HCT116 (cell line): ENCODE results near the gene TBC1D16.

Experiments
- CBX3 ChIP-seq: IDR thresholded peaks from 2 replicates; pipeline ENCODE4 v1.6.1; 2012; ENCODE audit warnings: low read depth
- CEBPB ChIP-seq: IDR thresholded peaks from 2 replicates; pipeline ENCODE4 v1.6.1; 2012; ENCODE audit warnings: low read depth
- CTCF ChIP-seq, 3 experiments: fragments of 200-600 bp in 1 of 3; sonication (generic) in 1 of 3; IDR thresholded peaks in 2 of 3; conservative IDR thresholded peaks in 1 of 3; 2 replicates each; pipeline ENCODE4 v1.5.1; 2012 to 2017; ENCODE audit warnings: low read depth in 2 of 3, low read length in 2 of 3, antibody characterized with exemption in 1 of 3, borderline replicate concordance in 1 of 3, control low read depth in 1 of 3, mild to moderate bottlenecking in 1 of 3, mixed read lengths in 1 of 3, mixed run types in 1 of 3, moderate library complexity in 1 of 3; ENCODE audit not compliant: insufficient read depth in 1 of 3
- EGR1 ChIP-seq: IDR thresholded peaks from 2 replicates; pipeline ENCODE4 v1.6.1; 2012; ENCODE audit warnings: low read depth
- EZH2 ChIP-seq: fragments of 200-600 bp; sonication (generic); IDR thresholded peaks from 2 replicates; pipeline ENCODE4 v1.6.1; 2017; ENCODE audit warnings: antibody characterized with exemption, mixed run types
- EZH2phosphoT487 ChIP-seq: fragments of 200-600 bp; IDR thresholded peaks from 2 replicates; pipeline ENCODE4 v1.6.1; 2018; ENCODE audit warnings: antibody characterized with exemption, borderline replicate concordance
- FOSL1 ChIP-seq: IDR thresholded peaks from 2 replicates; pipeline ENCODE4 v1.6.1; 2012; ENCODE audit warnings: low read depth
- POLR2A ChIP-seq: IDR thresholded peaks from 2 replicates; pipeline ENCODE4 v1.7.0; 2011; ENCODE audit warnings: borderline replicate concordance; ENCODE audit not compliant: insufficient read depth, insufficient read length; ENCODE audit errors: extremely low read depth
- POLR2AphosphoS5 ChIP-seq: IDR thresholded peaks from 2 replicates; pipeline ENCODE4 v1.6.1; 2011; ENCODE audit warnings: mild to moderate bottlenecking, low read depth, low read length, moderate library complexity
- RAD21 ChIP-seq: IDR thresholded peaks from 2 replicates; pipeline ENCODE4 v1.6.1; 2012; ENCODE audit warnings: low read depth, mild to moderate bottlenecking
- REST ChIP-seq: IDR thresholded peaks from 2 replicates; pipeline ENCODE4 v1.6.1; 2012; ENCODE audit warnings: low read depth
- SIN3A ChIP-seq: IDR thresholded peaks from 2 replicates; pipeline ENCODE4 v1.6.1; 2012; ENCODE audit warnings: low read depth
- TCF7L2 ChIP-seq: IDR thresholded peaks from 2 replicates; pipeline ENCODE4 v1.7.0; 2011; ENCODE audit warnings: borderline replicate concordance, inconsistent platforms; ENCODE audit not compliant: insufficient read depth, insufficient read length; ENCODE audit errors: extremely low read depth
- TF ChIP-seq, protein P1 (sequence below): IDR thresholded peaks from 2 replicates; pipeline ENCODE4 v1.6.1; 2012

GRCh38 chr17:79901131-79901530 lies 134.5 kb downstream of the TBC1D16 start:
- TF ChIP-seq POLR2A (no peak), CTCF (IDR thresholded peaks at IDR 0.05 in 2 of 3, conservative IDR thresholded peaks at IDR 0.05 in 1 of 3; ENCODE audit: borderline replicate concordance in 1 of 3, insufficient read depth in 1 of 3, low read depth in 2 of 3, low read length in 2 of 3) (no peak), RAD21 (no peak), CBX3 (no peak), EZH2phosphoT487 (no peak), EZH2 (no peak), SIN3A (no peak), REST (no peak), POLR2AphosphoS5 (no peak), EGR1 (no peak), FOSL1 (no peak), CEBPB (no peak), TCF7L2 (no peak)
- TF ChIP-seq, protein P1, sequence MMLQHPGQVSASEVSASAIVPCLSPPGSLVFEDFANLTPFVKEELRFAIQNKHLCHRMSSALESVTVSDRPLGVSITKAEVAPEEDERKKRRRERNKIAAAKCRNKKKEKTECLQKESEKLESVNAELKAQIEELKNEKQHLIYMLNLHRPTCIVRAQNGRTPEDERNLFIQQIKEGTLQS: no peak
